HCT116 (cell line): ENCODE measurements around the gene CLSTN3.

Source experiments
- CEBPB ChIP-seq: IDR thresholded peaks from 2 replicates; pipeline ENCODE4 v1.6.1; 2012; ENCODE audit warnings: low read depth
- EZH2 ChIP-seq: fragments of 200-600 bp; sonication (generic); IDR thresholded peaks from 2 replicates; pipeline ENCODE4 v1.6.1; 2017; ENCODE audit warnings: antibody characterized with exemption, mixed run types
- EZH2phosphoT487 ChIP-seq: fragments of 200-600 bp; IDR thresholded peaks from 2 replicates; pipeline ENCODE4 v1.6.1; 2018; ENCODE audit warnings: antibody characterized with exemption, borderline replicate concordance
- FOSL1 ChIP-seq: IDR thresholded peaks from 2 replicates; pipeline ENCODE4 v1.6.1; 2012; ENCODE audit warnings: low read depth
- JUND ChIP-seq: IDR thresholded peaks from 2 replicates; pipeline ENCODE4 v1.6.1; 2012
- POLR2A ChIP-seq: IDR thresholded peaks from 2 replicates; pipeline ENCODE4 v1.7.0; 2011; ENCODE audit warnings: borderline replicate concordance; ENCODE audit not compliant: insufficient read depth, insufficient read length; ENCODE audit errors: extremely low read depth
- POLR2AphosphoS5 ChIP-seq: IDR thresholded peaks from 2 replicates; pipeline ENCODE4 v1.6.1; 2011; ENCODE audit warnings: mild to moderate bottlenecking, low read depth, low read length, moderate library complexity
- RAD21 ChIP-seq: IDR thresholded peaks from 2 replicates; pipeline ENCODE4 v1.6.1; 2012; ENCODE audit warnings: low read depth, mild to moderate bottlenecking
- SIN3A ChIP-seq: IDR thresholded peaks from 2 replicates; pipeline ENCODE4 v1.6.1; 2012; ENCODE audit warnings: low read depth
- YY1 ChIP-seq: IDR thresholded peaks from 2 replicates; pipeline ENCODE4 v1.6.1; 2011; ENCODE audit warnings: low read length, low read depth, moderate library complexity, mild to moderate bottlenecking; ENCODE audit not compliant: insufficient replicate concordance; ENCODE audit errors: extremely low read depth
- ZFX ChIP-seq: fragments of 450-650 bp; IDR thresholded peaks from 2 replicates; pipeline ENCODE4 v1.6.1; 2017
- TF ChIP-seq, protein P1 (sequence below), 3 experiments: fragments of 200-600 bp in 1 of 3; sonication (generic) in 1 of 3; IDR thresholded peaks in 2 of 3; conservative IDR thresholded peaks in 1 of 3; 2 replicates each; pipeline ENCODE4 v1.5.1; 2012 to 2017; ENCODE audit warnings: low read depth in 2 of 3, low read length in 2 of 3, antibody characterized with exemption in 1 of 3, borderline replicate concordance in 1 of 3, control low read depth in 1 of 3, mild to moderate bottlenecking in 1 of 3, mixed read lengths in 1 of 3, mixed run types in 1 of 3, moderate library complexity in 1 of 3; ENCODE audit not compliant: insufficient read depth in 1 of 3
- TF ChIP-seq, protein P2 (sequence below): IDR thresholded peaks from 2 replicates; pipeline ENCODE4 v1.6.1; 2011; ENCODE audit warnings: mild to moderate bottlenecking, low read length, moderate library complexity; ENCODE audit not compliant: insufficient replicate concordance; ENCODE audit errors: extremely low read depth
- TF ChIP-seq, protein P3 (sequence below): IDR thresholded peaks from 2 replicates; pipeline ENCODE4 v1.6.1; 2012; ENCODE audit warnings: low read depth

DNA sequence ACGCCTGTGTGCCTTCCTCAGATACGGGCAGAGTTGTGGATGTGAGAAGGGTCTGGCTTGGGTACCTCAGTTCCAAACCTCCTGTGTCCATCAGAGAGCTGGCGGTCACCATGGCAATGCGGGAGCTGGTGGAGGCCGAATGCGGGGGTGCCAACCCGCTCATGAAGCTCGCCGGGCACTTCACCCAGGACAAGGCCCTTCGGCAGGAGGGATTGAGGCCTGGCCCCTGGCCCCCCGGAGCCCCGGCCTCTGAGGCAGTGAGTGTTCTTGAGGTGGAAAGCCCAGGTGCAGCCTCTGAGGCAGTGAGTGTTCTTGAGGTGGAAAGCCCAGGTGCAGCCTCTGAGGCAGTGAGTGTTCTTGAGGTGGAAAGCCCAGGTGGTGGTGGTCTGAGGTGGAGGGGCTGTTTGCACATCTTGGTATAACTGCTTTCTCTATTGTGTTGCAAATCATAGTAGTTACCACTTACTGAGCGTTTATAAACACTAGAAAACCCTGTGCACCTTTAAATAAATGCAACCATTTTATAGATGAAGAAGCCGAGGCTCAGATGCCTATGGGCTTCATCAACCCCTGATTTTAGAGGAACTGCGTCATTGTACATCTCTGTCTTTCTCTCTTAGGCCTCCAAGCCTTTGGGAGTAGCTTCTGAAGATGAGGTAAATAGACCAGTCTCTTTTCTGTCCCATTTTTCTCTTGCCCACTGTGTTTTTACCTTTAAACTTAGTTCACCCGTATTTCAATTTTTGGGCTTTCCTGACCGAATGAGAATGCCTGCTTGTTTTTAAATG lies 60.3 kb downstream of the CLSTN3 start:
- TF ChIP-seq, protein P1, sequence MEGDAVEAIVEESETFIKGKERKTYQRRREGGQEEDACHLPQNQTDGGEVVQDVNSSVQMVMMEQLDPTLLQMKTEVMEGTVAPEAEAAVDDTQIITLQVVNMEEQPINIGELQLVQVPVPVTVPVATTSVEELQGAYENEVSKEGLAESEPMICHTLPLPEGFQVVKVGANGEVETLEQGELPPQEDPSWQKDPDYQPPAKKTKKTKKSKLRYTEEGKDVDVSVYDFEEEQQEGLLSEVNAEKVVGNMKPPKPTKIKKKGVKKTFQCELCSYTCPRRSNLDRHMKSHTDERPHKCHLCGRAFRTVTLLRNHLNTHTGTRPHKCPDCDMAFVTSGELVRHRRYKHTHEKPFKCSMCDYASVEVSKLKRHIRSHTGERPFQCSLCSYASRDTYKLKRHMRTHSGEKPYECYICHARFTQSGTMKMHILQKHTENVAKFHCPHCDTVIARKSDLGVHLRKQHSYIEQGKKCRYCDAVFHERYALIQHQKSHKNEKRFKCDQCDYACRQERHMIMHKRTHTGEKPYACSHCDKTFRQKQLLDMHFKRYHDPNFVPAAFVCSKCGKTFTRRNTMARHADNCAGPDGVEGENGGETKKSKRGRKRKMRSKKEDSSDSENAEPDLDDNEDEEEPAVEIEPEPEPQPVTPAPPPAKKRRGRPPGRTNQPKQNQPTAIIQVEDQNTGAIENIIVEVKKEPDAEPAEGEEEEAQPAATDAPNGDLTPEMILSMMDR (IDR thresholded peaks at IDR 0.05 in 2 of 3, conservative IDR thresholded peaks at IDR 0.05 in 1 of 3; ENCODE audit: borderline replicate concordance in 1 of 3, insufficient read depth in 1 of 3, low read depth in 2 of 3, low read length in 2 of 3): no peak
- TF ChIP-seq CEBPB (no peak), POLR2A (no peak), POLR2AphosphoS5 (no peak), EZH2 (no peak), YY1 (no peak), SIN3A (no peak), JUND (no peak), FOSL1 (no peak), ZFX (no peak; the same call in 1 of the 2 replicates), EZH2phosphoT487 (no peak), RAD21 (no peak)
- TF ChIP-seq, protein P2, sequence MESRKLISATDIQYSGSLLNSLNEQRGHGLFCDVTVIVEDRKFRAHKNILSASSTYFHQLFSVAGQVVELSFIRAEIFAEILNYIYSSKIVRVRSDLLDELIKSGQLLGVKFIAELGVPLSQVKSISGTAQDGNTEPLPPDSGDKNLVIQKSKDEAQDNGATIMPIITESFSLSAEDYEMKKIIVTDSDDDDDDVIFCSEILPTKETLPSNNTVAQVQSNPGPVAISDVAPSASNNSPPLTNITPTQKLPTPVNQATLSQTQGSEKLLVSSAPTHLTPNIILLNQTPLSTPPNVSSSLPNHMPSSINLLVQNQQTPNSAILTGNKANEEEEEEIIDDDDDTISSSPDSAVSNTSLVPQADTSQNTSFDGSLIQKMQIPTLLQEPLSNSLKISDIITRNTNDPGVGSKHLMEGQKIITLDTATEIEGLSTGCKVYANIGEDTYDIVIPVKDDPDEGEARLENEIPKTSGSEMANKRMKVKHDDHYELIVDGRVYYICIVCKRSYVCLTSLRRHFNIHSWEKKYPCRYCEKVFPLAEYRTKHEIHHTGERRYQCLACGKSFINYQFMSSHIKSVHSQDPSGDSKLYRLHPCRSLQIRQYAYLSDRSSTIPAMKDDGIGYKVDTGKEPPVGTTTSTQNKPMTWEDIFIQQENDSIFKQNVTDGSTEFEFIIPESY: no peak
- TF ChIP-seq, protein P3, sequence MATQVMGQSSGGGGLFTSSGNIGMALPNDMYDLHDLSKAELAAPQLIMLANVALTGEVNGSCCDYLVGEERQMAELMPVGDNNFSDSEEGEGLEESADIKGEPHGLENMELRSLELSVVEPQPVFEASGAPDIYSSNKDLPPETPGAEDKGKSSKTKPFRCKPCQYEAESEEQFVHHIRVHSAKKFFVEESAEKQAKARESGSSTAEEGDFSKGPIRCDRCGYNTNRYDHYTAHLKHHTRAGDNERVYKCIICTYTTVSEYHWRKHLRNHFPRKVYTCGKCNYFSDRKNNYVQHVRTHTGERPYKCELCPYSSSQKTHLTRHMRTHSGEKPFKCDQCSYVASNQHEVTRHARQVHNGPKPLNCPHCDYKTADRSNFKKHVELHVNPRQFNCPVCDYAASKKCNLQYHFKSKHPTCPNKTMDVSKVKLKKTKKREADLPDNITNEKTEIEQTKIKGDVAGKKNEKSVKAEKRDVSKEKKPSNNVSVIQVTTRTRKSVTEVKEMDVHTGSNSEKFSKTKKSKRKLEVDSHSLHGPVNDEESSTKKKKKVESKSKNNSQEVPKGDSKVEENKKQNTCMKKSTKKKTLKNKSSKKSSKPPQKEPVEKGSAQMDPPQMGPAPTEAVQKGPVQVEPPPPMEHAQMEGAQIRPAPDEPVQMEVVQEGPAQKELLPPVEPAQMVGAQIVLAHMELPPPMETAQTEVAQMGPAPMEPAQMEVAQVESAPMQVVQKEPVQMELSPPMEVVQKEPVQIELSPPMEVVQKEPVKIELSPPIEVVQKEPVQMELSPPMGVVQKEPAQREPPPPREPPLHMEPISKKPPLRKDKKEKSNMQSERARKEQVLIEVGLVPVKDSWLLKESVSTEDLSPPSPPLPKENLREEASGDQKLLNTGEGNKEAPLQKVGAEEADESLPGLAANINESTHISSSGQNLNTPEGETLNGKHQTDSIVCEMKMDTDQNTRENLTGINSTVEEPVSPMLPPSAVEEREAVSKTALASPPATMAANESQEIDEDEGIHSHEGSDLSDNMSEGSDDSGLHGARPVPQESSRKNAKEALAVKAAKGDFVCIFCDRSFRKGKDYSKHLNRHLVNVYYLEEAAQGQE: no peak
